IPS-NIHi7 (cell line): ENCODE results near the gene MAFB.

Experiments
- DNase-seq: peaks from one replicate; pipeline ENCODE4 v3.0.0; 2012; ENCODE audit warnings: mixed read lengths; ENCODE audit errors: extremely low spot score

Gene MAFB

GRCh38 chr20:40702504-40702903, 13.5 kb upstream of the MAFB start:
- no peak for DNase-seq

DNA sequence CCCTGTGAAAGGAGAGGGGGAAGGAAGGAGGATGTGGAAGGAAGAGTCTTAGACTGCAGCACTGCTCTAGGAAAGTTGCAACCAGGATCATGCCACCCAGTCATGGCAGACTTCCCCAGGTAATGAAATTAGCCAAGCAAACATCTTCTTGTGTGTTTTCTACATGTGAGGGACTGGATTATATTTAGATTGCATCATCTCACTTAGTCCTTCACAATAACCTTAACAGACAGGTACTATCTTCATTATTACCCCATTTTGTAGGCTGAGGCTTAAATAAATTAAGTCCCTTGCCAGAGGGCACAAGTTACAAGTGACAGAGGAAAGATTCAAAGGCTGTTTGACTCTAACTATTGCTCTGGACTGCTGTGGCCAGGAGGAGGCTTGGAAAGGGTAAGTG, 9.7 kb upstream of the MAFB start:
- no peak for DNase-seq

GRCh38 chr20:40698281-40698680, 9.2 kb upstream of the MAFB start:
- DNase-seq, result no peak

DNA sequence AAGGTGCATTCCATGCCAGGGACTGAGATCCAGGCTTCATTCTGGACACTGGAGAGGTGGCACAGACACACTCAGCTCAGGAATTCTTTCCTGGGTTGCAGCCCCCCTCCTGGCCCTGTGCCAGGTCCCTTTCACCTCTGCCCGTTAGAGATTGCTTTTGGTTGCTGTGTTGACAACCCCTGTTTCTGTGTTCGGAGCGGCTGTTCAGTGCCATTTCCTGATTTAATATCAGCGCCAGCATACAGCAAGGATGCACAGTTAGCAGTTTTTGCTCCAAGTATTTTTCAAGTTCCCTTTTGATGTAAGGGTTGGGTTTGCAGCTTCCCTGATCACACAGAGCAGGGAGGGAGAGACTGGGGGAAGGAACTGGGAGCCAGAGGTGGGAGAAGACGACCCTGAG, 8.5 kb upstream of the MAFB start:
- DNase-seq, result no peak

- no peak for DNase-seq
Measured at GRCh38 chr20:40695214-40695613, 6.2 kb upstream of the MAFB start.

GRCh38 chr20:40694246-40694645, 5.2 kb upstream of the MAFB start:
- DNase-seq, result no peak

- DNase-seq, result peak; percentile 28
Measured at GRCh38 chr20:40692240-40693011, 3.4 kb upstream of the MAFB start.

DNA sequence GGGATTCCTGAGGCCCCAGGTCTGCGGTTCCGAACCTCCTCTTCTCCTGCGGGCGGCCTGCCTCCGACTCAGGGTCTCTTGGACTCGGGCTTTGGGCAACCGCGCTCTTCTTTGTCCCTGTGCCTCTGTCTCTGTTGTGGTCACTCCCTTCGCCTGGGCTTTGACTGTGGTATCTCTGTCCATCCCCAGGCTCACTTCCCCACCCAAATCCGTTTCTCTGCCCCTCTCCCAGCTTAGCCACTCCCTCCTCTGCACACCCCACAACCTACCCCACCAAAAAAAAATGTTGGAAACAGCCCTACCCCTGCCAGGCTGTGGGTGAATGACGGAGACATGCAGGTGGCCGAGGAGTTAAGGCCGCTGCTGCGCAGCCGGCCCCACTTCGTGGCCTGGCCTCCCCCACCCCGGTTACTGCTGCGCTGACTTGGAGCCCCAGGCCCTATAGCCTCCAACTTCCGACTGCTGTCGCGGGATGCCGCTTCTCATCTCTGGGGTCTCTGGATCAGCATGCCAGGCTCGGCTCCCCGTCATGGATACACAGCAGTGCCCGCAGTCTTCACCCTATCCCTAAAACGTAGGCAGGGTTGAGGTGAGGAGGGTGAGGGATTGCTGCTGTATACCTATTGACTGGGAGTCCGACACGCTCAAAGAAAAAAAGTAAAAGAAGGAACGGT, 2.7 kb upstream of the MAFB start:
- peak; percentile 20 for DNase-seq

GRCh38 chr20:40690836-40691565, 2.0 kb upstream of the MAFB start:
- DNase-seq, result no peak

GRCh38 chr20:40689943-40690835, 1.2 kb upstream of the MAFB start:
- DNase-seq, result peak; percentile 85

GRCh38 chr20:40688129-40689099, 622 bp downstream of the MAFB start:
- no peak for DNase-seq

- peak; percentile 48 for DNase-seq
Measured at GRCh38 chr20:40687384-40688128, 1.5 kb downstream of the MAFB start.

- DNase-seq, result no peak
Measured at GRCh38 chr20:40686893-40687292, 2.1 kb downstream of the MAFB start.

- DNase-seq, result no peak
Measured at GRCh38 chr20:40686434-40686882, 2.6 kb downstream of the MAFB start.

GRCh38 chr20:40685349-40685748, 3.7 kb downstream of the MAFB start:
- DNase-seq, result no peak

- no peak for DNase-seq
Measured at GRCh38 chr20:40683894-40684268, 5.2 kb downstream of the MAFB start.

GRCh38 chr20:40683221-40683893, 5.7 kb downstream of the MAFB start:
- DNase-seq, result peak; percentile 48

- DNase-seq, result peak; percentile 55
Measured at GRCh38 chr20:40682104-40682981, 6.7 kb downstream of the MAFB start.
